Measurements from ENCODE around the gene PRDM5.

The PRDM5 gene

DNA sequence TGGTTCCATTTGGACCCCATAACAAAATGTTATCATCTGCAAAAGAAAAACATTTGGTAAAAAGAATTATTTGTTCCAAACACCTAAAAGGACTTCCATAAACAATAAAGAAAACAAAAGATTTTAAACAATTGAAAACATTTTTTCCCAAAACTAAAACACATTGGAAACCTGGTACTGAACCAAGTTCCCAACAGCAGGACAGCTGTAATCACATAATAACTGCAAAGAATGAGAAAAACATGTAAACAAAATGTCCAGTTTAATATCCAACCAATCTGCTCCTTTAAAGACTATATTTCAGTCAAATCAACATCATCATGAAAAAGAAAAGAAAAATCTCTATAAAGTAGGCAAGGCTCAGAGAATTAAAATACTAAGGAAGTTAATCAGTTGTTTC is 36.3 kb downstream of the PRDM5 start:
- Histone ChIP-seq H3K36me3 (ENCODE audit: control insufficient read depth in 4 of 4, insufficient read depth in 4 of 4, low read length in 3 of 4) (no peaks in the 10 kb centered on the region), H3K27ac (ENCODE audit: insufficient read depth in 1 of 2, low read depth in 1 of 2, low read length in 2 of 2, poor library complexity in 1 of 2, severe bottlenecking in 2 of 2) (no peak overlapping the region), H3K27me3 (replicated peaks in 2 of 5; ENCODE audit: control insufficient read depth in 4 of 5, insufficient read depth in 5 of 5, low read length in 4 of 5) (no peaks in the 10 kb centered on the region), H3K9me3 (ENCODE audit: control extremely low read depth in 1 of 5, control insufficient read depth in 4 of 5, insufficient read depth in 2 of 5, low read depth in 1 of 5, low read length in 4 of 5) (peaks cover 0 to 6% (median 1%) of the 10 kb centered on the region in 5 experiments), H3K4me1 (ENCODE audit: control extremely low read depth in 1 of 4, control insufficient read depth in 4 of 4, insufficient read depth in 4 of 4, low read length in 3 of 4) (no peaks in the 10 kb centered on the region), H3K4me3 (ENCODE audit: control insufficient read depth in 1 of 7, extremely low read depth in 1 of 7, insufficient read depth in 4 of 7, low read depth in 2 of 7, low read length in 6 of 7) (no peak overlapping the region)
- POLR2A ChIA-PET = no interaction called here
- CTCF ChIA-PET = no interaction called here
- DNase-seq = no peak

DNA sequence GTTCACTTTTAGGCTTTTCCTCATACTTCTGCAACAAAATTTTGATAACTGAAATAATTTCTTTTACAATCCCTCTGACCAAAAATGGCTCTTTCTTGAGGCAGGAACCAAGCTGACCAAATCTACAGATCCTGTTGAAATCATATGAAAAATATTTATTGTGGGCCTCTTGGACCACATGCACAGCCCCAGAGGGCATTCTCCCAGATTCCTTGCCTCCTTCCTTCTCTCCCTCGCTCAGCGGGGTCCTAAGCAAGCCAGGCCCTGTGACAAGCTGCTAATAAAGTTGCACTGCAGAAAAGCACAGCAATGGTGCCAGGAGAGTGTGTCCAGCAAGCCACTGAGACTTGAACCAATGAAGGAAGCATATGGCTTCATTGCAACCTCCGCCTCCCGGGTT is 40.7 kb downstream of the PRDM5 start:
- 100% methylated on average over 4 of the region's 4 CpGs for WGBS (ENCODE audit: insufficient coverage)
- Histone ChIP-seq H3K27ac (ENCODE audit: insufficient read depth in 1 of 2, low read depth in 1 of 2, low read length in 2 of 2, poor library complexity in 1 of 2, severe bottlenecking in 2 of 2) (no peak overlapping the region), H3K36me3 (ENCODE audit: control insufficient read depth in 4 of 4, insufficient read depth in 4 of 4, low read length in 3 of 4) (no peaks in the 10 kb centered on the region), H3K4me3 (ENCODE audit: control insufficient read depth in 1 of 7, extremely low read depth in 1 of 7, insufficient read depth in 4 of 7, low read depth in 2 of 7, low read length in 6 of 7) (no peak overlapping the region), H3K9me3 (ENCODE audit: control extremely low read depth in 1 of 5, control insufficient read depth in 4 of 5, insufficient read depth in 2 of 5, low read depth in 1 of 5, low read length in 4 of 5) (peaks cover 0 to 7% (median 0%) of the 10 kb centered on the region in 5 experiments), H3K4me1 (ENCODE audit: control extremely low read depth in 1 of 4, control insufficient read depth in 4 of 4, insufficient read depth in 4 of 4, low read length in 3 of 4) (no peaks in the 10 kb centered on the region), H3K27me3 (replicated peaks in 2 of 5; ENCODE audit: control insufficient read depth in 4 of 5, insufficient read depth in 5 of 5, low read length in 4 of 5) (no peaks in the 10 kb centered on the region)
- no peak for DNase-seq
- POLR2A ChIA-PET = no interaction called here
- CTCF ChIA-PET = no interaction called here

DNA sequence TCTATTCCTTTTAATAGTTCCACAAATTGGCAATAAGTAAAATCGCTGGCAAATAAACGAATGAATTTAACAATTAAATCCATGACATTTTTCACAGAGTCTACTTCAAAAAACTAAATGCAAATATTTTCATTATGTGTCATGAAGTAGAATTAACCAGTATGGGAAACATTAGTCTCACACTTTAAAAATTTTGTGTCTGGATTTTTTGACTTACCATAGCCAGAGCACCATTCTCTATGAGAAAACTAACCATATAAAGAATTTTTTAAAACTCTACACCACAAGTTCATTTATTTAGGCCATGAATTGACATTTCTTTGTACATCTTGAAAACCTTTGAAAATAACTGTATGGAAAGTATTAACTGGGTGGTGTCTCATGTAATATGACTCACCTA is 41.2 kb downstream of the PRDM5 start:
- Histone ChIP-seq H3K4me1 (ENCODE audit: control extremely low read depth in 1 of 4, control insufficient read depth in 4 of 4, insufficient read depth in 4 of 4, low read length in 3 of 4) (no peaks in the 10 kb centered on the region), H3K27ac (ENCODE audit: insufficient read depth in 1 of 2, low read depth in 1 of 2, low read length in 2 of 2, poor library complexity in 1 of 2, severe bottlenecking in 2 of 2) (no peak overlapping the region), H3K27me3 (replicated peaks in 2 of 5; ENCODE audit: control insufficient read depth in 4 of 5, insufficient read depth in 5 of 5, low read length in 4 of 5) (no peaks in the 10 kb centered on the region), H3K9me3 (ENCODE audit: control extremely low read depth in 1 of 5, control insufficient read depth in 4 of 5, insufficient read depth in 2 of 5, low read depth in 1 of 5, low read length in 4 of 5) (peaks cover 0 to 7% (median 0%) of the 10 kb centered on the region in 5 experiments), H3K4me3 (ENCODE audit: control insufficient read depth in 1 of 7, extremely low read depth in 1 of 7, insufficient read depth in 4 of 7, low read depth in 2 of 7, low read length in 6 of 7) (no peak overlapping the region), H3K36me3 (ENCODE audit: control insufficient read depth in 4 of 4, insufficient read depth in 4 of 4, low read length in 3 of 4) (no peaks in the 10 kb centered on the region)
- no peak for DNase-seq
- POLR2A ChIA-PET = no interaction called here
- 83% methylated on average over 1 of the region's 2 CpGs for WGBS (ENCODE audit: insufficient coverage)
- CTCF ChIA-PET = no interaction called here

DNA sequence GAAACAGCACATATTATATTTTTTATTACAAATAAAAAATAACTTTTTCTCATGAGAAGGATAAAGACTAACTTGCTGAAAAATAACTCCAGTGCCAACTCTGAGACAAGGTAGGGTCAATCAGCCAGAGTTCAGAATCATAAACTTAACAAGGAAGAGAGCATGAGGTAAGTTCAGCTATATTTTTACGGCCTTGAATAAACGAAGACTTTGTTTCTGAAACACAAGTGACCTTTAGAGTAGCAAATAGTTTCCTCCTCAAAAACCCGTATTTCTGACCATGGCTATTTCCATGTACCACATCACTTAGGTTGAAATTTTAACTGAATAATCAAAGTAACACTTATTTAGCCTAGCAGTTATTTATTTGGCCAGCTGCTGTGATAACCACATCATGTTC is 45.5 kb downstream of the PRDM5 start:
- Histone ChIP-seq H3K4me1 (ENCODE audit: control extremely low read depth in 1 of 4, control insufficient read depth in 4 of 4, insufficient read depth in 4 of 4, low read length in 3 of 4) (no peaks in the 10 kb centered on the region), H3K27ac (ENCODE audit: insufficient read depth in 1 of 2, low read depth in 1 of 2, low read length in 2 of 2, poor library complexity in 1 of 2, severe bottlenecking in 2 of 2) (no peak overlapping the region), H3K36me3 (ENCODE audit: control insufficient read depth in 4 of 4, insufficient read depth in 4 of 4, low read length in 3 of 4) (no peaks in the 10 kb centered on the region), H3K9me3 (ENCODE audit: control extremely low read depth in 1 of 5, control insufficient read depth in 4 of 5, insufficient read depth in 2 of 5, low read depth in 1 of 5, low read length in 4 of 5) (peaks cover 0 to 7% (median 0%) of the 10 kb centered on the region in 5 experiments), H3K4me3 (ENCODE audit: control insufficient read depth in 1 of 7, extremely low read depth in 1 of 7, insufficient read depth in 4 of 7, low read depth in 2 of 7, low read length in 6 of 7) (no peak overlapping the region), H3K27me3 (replicated peaks in 2 of 5; ENCODE audit: control insufficient read depth in 4 of 5, insufficient read depth in 5 of 5, low read length in 4 of 5) (no peaks in the 10 kb centered on the region)
- CTCF ChIA-PET = no interaction called here
- POLR2A ChIA-PET = no interaction called here
- WGBS (ENCODE audit: insufficient coverage) = 81% methylated on average over 3 of the region's 3 CpGs
- DNase-seq = no peak

DNA sequence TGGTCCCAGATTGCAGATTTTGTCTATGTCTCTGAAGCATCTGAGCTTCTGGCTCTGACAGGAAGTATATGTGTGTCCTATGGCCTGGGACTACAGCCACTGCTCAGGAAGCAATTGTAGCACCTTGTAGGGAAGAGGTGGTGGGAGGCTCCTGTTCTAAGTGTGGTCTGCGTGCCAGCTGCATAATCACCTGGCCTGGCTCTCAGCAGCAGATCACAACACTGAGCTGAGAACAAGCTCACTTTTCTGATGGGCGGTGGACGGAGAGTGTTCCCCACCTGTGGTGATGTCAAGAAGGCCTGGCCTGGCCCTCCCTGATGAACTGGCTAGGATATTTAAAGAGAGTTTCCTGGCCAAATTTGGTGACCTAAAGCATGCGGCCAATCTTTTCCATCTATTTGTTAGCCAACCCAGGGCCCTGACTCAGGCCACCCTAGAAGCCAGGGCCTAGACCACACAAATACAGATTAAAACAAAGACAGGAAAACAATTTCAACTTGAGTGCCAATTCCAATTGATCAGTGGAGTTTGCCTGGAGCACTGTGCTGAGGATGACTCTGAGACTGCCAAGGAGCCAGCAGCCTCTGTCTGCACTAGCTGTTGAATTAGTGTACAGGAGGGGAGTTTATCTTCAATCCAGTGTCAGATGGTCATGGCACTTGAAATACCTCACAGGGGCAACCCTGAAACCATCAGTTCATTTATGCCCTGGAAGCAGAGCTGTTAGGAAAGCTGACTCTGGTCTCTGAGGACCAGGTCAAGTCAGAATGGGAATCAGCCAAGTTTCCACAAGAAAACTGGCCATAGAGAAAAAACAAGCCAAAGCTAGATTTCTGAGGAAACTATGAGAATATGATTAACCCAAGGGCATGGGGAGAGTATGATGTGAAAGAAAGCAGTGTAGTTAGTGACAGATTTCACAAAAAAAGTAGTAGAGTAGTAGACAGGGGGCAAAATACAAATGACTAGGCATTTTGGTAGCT is 47.4 kb downstream of the PRDM5 start:
- H3K9me3 ChIP-seq (ENCODE audit: control extremely low read depth in 1 of 5, control insufficient read depth in 4 of 5, insufficient read depth in 2 of 5, low read depth in 1 of 5, low read length in 4 of 5) = peaks cover 0 to 7% (median 0%) of the 10 kb centered on the region in 5 experiments
- WGBS (ENCODE audit: insufficient coverage) = 84% methylated on average over 3 of the region's 4 CpGs
- H3K4me3 ChIP-seq (ENCODE audit: control insufficient read depth in 1 of 7, extremely low read depth in 1 of 7, insufficient read depth in 4 of 7, low read depth in 2 of 7, low read length in 6 of 7) = no peak overlapping the region
- ChIA-PET CTCF (interaction anchor here (0.9 to 1.6 kb wide), 2 partner anchors 14 to 153 kb away, joined by 3 to 4 read pairs; no protein-coding TSS in a partner anchor), POLR2A (no interaction called here)
- no peaks in the 10 kb centered on the region for H3K4me1 ChIP-seq (ENCODE audit: control extremely low read depth in 1 of 4, control insufficient read depth in 4 of 4, insufficient read depth in 4 of 4, low read length in 3 of 4)
- DNase-seq = no peak
- no peak overlapping the region for H3K27ac ChIP-seq (ENCODE audit: insufficient read depth in 1 of 2, low read depth in 1 of 2, low read length in 2 of 2, poor library complexity in 1 of 2, severe bottlenecking in 2 of 2)
- no peaks in the 10 kb centered on the region for H3K27me3 ChIP-seq (replicated peaks in 2 of 5; ENCODE audit: control insufficient read depth in 4 of 5, insufficient read depth in 5 of 5, low read length in 4 of 5)
- H3K36me3 ChIP-seq (ENCODE audit: control insufficient read depth in 4 of 4, insufficient read depth in 4 of 4, low read length in 3 of 4) = no peaks in the 10 kb centered on the region

DNA sequence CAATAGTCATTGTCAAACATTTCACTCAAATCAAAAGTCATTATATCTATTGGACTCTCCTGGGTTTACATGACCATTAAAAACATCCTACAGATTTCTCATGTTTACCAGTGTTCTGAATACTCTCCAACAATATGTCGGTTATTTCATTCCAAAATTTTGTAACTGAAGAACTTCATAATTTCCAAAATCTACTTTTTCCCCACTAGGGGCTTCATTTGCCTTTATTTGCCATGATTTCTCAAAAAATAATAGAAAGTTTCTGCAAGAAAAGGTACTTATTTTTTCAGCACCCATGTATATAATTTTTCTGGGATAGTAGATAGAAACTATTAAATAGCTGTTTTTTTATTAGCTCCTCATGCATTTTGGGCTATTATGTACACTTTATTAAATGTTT is 49.0 kb downstream of the PRDM5 start:
- H3K27ac ChIP-seq (ENCODE audit: insufficient read depth in 1 of 2, low read depth in 1 of 2, low read length in 2 of 2, poor library complexity in 1 of 2, severe bottlenecking in 2 of 2) = no peak overlapping the region
- H3K36me3 ChIP-seq (ENCODE audit: control insufficient read depth in 4 of 4, insufficient read depth in 4 of 4, low read length in 3 of 4) = no peaks in the 10 kb centered on the region
- DNase-seq = peak in 1 of 3 donors; percentile 6
- no peaks in the 10 kb centered on the region for H3K27me3 ChIP-seq (replicated peaks in 2 of 5; ENCODE audit: control insufficient read depth in 4 of 5, insufficient read depth in 5 of 5, low read length in 4 of 5)
- H3K4me1 ChIP-seq (ENCODE audit: control extremely low read depth in 1 of 4, control insufficient read depth in 4 of 4, insufficient read depth in 4 of 4, low read length in 3 of 4) = no peaks in the 10 kb centered on the region
- CTCF ChIA-PET = no interaction called here
- 100% methylated on average over 1 of the region's 1 CpG for WGBS (ENCODE audit: insufficient coverage)
- no peaks in the 10 kb centered on the region for H3K9me3 ChIP-seq (ENCODE audit: control extremely low read depth in 1 of 5, control insufficient read depth in 4 of 5, insufficient read depth in 2 of 5, low read depth in 1 of 5, low read length in 4 of 5)
- POLR2A ChIA-PET = no interaction called here
- no peak overlapping the region for H3K4me3 ChIP-seq (ENCODE audit: control insufficient read depth in 1 of 7, extremely low read depth in 1 of 7, insufficient read depth in 4 of 7, low read depth in 2 of 7, low read length in 6 of 7)

DNA sequence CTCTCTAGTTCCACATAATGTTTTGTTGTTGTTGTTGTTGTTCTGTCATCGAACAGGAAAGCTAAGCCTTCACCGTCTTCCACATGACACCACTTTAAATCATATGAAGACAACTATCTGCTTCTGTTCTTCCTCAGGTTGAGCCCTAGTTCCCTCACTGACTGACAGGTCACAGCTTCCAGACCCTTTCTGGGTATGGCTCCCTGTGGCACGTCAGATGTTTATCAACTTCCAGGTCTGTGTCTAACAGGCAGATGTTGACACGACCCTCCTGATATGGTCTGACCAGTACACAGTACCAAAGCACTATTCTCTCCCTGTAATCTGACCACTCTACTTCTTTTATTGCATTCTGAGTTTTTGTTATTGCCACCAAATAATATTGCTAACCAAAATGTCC is 51.4 kb downstream of the PRDM5 start:
- H3K4me1 ChIP-seq (ENCODE audit: control extremely low read depth in 1 of 4, control insufficient read depth in 4 of 4, insufficient read depth in 4 of 4, low read length in 3 of 4) = no peaks in the 10 kb centered on the region
- no peak overlapping the region for H3K27ac ChIP-seq (ENCODE audit: insufficient read depth in 1 of 2, low read depth in 1 of 2, low read length in 2 of 2, poor library complexity in 1 of 2, severe bottlenecking in 2 of 2)
- POLR2A ChIA-PET = interaction anchor here (0.6 kb wide), 1 partner anchor 11 kb away, joined by 5 read pairs; no protein-coding TSS in a partner anchor
- WGBS (ENCODE audit: insufficient coverage) = 84% methylated on average over 3 of the region's 4 CpGs
- no peak overlapping the region for H3K4me3 ChIP-seq (ENCODE audit: control insufficient read depth in 1 of 7, extremely low read depth in 1 of 7, insufficient read depth in 4 of 7, low read depth in 2 of 7, low read length in 6 of 7)
- no peaks in the 10 kb centered on the region for H3K9me3 ChIP-seq (ENCODE audit: control extremely low read depth in 1 of 5, control insufficient read depth in 4 of 5, insufficient read depth in 2 of 5, low read depth in 1 of 5, low read length in 4 of 5)
- H3K27me3 ChIP-seq (replicated peaks in 2 of 5; ENCODE audit: control insufficient read depth in 4 of 5, insufficient read depth in 5 of 5, low read length in 4 of 5) = no peaks in the 10 kb centered on the region
- no peaks in the 10 kb centered on the region for H3K36me3 ChIP-seq (ENCODE audit: control insufficient read depth in 4 of 4, insufficient read depth in 4 of 4, low read length in 3 of 4)
- CTCF ChIA-PET = no interaction called here
- no peak for DNase-seq

All from common myeloid progenitor, CD34-positive (primary cell).